HG03139 (cell line): ENCODE measurements around the gene FLRT2.

Source experiments
- ATAC-seq: cut with Tn5 transposase; IDR thresholded peaks from one replicate; pipeline ENCODE4 v1.9.1; 2021; ENCODE audit not compliant: unreplicated experiment

FLRT2 gene

DNA sequence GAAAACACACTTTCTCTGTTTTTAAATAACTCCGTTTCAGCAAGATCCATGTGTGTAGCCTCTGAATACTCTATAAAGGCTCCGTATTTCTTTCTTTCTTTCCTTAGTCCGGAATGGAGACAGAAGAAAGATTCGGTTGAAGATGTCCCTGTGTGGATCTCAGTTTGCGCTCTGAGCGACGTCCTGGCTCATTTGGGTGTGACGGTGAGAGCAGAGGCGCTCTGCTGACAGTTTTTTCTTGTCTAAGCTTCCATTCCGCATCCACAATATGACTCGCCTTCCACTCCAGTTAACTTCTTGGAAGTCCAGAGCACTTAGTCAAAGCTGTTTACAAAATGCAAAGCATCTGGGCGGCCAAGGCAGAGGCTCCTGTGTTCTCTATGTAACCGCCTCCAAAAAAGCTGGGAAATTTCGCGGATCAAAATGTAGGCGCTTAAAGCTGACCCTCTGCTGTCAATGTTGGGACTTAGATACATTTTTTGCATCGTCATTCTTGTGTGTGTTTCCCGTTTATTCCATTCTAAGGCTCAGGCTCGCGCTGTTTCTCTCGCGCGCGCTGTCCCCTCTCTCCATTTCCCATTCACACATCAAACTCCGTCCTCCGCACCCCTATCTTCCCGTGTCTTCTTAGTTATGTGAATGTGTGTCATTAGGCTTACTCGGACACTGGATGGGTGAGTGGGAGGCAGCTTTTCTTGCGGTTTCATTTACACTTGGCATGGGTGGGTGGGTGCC lies 880 bp upstream of the FLRT2 start:
- ATAC-seq, result no peak

DNA sequence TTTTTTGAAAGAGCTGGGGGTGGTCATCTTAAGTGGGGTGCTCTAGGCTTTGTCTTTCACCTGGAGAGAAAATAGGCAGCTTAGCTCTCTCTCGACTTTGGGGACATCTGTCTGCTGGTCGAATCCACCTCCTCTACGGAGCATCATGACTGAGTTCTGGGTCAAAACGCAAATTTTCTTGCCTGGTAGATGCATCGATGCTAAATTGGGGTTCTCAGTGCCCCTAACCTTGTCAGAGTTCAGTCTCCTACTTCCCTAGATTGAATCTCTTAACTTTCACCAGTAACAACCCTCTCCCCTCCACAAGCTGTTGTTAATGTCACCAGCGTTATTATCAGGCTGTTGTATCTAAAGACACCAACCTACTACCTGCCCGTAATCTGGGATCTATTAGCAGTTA lies 682 bp downstream of the FLRT2 start:
- no peak for ATAC-seq

DNA sequence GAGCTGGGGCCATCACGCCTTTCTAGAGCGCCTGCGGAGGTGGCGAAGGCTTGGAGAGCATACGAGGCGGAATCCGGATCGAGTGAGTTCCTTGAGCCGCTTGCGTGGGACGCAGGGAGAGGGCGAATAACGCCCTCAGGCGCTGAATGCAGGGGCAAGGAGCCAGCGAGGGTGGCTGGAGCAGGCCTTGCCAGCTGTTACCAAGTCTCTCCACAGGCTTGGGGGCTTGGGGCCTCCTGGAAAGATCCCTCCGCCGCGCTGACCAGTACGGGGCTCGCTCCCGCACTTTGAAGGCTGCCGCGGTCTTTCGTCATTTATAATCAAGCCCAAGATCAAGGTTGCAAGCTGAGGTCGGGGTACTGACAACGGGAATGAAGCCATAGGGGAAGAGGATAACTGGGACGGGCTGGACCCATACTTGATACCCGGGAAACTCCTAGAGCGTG lies 1.2 kb downstream of the FLRT2 start:
- no peak for ATAC-seq

DNA sequence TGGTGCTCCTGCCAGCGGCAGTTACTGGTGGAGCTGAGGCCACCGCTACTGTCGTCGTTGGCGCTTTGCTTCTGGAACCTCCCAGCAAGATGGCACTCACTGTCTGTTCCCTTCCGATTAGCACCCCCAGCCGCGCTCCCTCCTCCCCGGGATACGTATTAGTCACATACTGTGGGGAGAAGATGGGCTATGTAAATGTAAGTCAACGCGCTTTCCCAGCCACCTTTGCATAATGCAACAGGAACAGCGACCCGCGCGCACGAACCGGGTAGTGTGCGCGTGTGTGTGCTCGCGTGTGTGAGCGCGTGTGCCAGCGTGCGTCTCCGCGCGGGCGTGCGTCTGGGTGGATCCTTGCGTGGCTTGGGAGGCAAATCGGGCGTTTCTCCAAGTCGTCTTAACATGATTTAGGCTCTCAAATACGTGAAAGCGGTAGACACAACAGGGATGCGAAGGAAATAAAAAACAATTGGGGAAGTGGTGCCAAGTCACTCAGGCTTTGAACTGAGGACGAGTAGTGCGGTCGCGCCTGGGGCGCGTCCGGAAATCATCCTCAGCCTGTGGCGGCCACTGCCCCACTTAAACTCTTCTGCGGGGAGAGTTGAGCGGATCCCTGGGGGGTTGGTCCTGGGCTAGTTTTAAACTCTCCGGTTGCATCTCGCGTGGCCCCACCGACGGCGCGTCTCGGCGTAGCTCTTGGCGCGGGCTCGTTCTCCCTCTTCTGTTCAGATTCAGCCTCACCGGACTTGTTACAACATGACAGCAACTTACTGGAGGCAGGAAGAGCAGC lies 1.8 kb downstream of the FLRT2 start:
- no peak for ATAC-seq

DNA sequence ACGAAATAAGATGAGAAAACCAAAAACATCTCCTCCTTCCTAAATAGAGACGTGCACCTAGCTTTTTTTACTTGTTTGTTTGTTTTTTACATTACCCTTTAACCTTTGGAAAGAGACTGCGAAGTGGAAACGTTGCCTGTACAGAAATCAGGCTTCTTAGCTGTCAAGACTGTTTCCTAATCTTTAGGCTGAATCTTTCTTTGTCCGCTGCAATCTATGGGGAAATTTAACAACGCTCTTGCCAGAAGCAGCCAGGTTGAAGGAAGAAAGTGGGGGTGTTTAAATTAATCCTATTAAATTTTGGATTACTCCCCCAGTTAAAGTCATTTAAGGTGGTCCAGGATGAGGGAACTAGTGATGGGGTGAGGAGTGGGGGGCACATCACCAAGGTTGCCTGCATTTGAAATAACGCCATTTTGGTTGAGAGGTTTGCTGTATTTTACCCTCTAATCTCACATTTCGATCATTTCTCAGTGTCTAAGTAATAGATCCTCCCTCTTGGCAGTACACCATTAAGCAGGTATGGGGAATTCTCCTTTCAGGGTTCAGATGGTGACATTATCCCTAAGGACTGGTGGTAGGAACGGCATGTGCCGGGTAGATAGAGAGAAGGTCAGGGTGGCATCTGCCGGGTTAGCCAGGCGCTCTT lies 2.6 kb downstream of the FLRT2 start:
- ATAC-seq, result no peak

DNA sequence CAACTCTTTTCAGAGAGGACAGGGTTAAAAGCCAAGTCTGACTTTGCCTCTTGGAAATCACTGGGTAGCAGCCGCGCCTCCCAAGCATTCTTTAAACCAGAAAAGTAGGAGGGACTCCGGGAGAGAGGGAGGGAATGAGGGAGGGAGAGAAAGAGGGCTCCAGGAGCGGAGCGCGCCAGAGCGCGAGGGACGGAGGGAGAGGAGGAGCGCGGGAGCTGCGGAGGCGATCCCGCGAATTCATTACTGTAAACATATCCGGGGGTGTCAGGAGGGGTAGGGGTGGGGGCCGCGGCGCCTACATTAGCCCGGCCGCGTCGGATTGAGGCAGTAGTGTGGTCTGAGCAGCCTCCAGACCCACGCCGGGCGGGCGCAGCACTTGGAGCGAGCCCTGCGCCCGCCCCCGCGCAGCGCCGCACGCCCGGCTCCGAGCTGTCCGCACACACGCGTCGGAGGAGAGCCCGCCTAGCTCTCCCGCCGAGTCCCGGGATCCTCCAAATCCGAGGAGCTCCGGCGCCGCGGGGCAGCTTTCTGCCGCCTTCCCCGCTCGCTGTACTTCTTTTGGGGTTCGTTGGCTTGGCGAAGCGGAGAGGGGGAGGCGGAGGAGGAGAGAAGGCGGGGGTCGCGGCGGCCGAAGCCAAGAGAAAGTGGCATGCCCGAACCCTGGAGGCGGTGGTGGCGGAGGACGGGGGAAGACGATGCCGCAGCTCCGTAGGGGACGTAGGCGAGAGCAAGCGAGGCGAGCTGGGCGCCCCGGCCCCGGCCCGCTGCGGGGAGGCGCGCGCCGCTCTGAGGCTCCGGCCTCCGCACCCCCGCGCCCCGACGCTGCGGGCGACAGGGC lies 3.3 kb downstream of the FLRT2 start:
- no peak for ATAC-seq

DNA sequence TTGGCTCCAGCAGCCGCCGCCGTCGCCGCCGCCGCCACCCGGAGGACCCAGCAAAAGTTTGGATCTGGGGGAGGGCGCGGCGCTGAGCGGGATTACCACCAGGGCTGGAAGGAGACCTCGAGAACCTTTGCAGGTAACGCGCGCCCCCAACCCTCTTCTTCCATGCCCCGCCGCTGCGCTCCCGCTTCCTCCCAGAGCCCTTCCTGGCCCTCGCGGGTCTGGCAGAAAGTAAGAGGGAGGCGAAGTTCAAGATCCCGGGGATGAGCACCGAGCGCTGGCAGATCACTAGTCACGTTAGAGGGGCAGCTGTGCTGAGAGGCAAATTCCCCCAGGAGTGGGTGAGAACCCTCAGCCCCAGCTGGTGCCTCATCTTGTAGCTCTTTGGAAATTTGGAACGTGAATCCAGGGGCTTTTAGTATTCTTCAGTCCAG lies 3.9 kb downstream of the FLRT2 start:
- ATAC-seq, result no peak

DNA sequence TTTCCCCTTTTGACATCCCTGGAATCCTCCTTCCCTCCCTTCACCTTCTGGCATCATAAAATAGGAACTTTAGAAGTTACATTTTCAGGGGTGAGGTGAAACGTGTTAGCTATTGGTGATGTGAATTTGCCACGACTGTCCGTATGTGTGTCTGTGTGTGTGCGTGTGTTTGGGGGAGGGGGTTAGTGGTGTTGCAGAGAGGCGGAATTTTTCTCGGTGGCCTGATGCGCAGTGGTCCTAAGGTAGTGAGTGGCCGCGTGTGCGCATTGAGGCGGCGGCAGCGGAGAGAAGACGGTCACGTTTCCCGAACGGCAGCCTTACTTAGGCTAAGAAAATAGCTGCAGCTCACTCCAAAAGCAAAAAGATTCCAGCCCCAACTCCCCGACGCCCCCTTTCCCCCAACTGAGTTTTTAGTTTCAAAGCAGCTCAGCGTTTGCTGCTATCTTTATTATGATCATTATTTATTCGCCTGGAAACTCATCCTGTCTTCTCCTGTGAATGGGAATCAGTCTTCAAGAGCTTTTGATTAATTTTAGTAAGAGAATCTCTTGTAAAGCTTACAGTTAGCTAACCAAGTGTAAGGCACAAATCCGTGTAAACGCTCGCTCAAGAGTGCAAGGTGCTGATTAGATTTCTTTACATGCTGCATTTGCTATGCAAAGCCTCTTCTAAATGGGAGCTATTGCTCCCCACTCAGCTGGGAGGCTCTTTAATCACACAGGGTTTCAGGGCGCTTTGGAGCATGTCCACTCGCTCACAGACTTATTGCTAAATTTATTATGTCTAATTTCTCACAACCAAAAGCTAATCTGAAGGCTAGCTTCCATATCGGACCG lies 4.7 kb downstream of the FLRT2 start:
- ATAC-seq, result no peak

DNA sequence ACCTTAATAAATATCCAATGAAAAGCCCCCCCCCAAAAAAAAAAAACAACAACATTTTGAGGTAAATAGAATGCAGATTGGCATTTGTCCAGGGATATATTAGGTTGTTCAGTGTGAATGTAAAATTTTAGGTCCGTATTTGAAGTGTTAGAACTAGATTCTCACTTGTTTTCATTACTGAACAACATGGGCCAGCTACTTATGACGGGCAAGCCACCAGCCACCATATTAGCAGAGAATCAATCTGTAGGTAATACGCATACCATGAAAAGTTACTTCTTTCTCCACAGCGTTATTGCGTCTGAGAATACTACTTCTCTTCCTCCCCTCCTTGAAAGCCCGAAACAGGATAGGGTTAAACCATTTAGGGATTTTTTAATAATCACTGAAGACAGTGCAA lies 5.4 kb downstream of the FLRT2 start:
- no peak for ATAC-seq

DNA sequence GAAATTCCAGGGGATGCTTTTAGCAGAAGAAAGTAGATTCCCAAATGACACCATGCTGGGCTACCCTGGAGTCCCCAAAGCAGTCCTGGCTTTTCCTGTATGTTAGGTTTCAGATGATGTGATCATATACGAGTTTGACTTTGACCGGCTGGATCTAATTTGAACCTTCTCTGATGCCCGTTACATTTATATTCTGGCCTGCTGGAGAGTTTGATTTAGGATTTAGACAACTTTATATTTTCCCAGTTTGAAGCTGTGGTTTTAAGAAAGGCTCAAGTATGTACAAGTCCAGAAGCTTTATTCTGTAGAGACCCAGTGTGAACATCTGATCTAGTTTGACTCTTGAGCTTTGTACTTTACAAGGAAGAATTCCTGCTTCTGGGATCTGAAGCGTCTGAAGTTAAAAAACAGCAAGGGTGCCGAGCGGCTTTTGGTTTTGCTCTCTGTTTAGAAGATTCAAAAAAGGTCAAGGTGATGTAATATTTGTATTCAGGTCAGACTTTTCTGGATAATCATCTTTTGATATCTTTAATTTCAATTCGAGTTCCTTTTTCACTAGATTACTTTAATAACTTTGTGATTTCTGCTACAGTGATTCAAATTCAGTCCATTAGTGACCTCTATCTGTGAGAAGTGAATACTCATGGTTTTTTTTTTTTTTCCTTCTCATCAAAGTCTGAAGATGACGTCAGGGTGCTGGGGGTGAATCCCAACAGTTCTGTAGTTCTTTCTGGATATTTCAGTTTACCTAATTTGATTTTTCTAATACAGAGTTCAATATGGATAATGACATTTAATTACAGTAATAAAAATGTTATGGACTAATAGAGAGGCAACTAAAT lies 6.3 kb downstream of the FLRT2 start:
- ATAC-seq, result no peak

DNA sequence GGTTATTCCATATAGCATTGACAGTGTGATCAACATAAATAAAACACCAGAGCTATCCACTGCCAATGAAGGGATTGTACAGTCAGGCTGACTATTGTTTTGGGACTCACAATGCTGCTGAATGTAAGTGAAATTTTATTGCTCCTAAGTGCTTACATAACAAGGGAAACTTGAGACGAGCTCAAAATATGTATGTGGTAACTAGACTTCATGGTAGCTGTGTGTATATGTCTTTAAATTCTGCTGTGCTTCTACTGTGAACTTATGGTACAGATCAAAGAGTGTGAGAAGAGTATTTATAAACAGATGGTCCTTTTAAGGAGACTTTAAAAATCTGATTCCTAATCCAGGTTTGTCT lies 6.9 kb downstream of the FLRT2 start:
- ATAC-seq, result no peak

DNA sequence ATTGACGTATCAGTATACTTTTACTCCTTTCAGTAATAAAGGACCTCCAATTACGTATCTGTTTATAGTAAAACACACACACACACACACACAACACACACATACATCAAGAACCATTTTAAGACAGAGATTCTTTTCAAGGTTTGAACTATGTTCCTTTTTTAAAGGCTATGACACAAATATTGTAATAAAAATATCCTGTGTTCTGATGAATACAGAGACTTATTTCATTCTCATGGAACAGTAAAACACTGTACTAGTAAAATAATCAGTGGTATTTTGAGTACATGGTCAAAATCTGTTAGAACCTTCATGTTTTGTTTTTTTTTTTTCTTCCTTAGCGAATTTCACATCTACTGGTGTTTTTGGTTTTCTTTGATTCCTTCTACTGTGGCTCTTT lies 7.6 kb downstream of the FLRT2 start:
- no peak for ATAC-seq

DNA sequence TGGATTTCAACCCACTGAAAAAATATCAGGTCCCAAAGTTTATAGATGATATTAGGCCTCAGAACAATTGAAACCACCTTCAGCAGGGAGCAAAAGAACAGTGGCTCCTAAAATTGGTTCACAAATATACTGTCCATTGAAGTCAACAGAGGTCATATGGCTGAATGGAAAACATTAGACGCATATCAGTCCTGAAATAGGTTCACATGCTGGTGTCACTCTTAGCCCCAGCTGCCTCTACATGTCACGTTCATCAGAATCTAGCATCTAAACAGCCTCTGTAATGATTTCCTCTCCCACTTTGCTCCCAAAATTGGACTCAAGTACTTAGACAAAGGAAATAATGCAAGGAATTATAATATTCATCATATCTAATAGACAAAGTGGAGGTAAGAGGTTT lies 8.7 kb downstream of the FLRT2 start:
- ATAC-seq, result no peak

DNA sequence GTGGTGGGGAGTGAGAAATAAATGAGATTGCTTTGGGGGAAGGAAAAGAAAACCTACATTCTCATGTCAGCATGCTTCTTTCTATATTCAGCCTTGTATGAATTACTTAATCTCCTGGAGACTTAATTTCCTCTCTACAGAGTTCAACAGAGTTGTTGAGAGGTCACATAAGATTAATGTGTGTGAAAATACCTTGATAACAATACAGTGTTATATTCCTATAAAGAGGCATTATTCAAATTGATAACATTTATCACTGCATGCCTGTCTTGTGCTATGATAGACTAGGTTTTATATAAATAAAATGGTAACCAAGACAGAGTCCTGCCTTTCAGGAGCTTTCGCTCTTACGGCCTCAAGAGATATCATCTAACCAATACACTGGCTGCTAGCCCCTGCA lies 9.6 kb downstream of the FLRT2 start:
- ATAC-seq, result no peak

DNA sequence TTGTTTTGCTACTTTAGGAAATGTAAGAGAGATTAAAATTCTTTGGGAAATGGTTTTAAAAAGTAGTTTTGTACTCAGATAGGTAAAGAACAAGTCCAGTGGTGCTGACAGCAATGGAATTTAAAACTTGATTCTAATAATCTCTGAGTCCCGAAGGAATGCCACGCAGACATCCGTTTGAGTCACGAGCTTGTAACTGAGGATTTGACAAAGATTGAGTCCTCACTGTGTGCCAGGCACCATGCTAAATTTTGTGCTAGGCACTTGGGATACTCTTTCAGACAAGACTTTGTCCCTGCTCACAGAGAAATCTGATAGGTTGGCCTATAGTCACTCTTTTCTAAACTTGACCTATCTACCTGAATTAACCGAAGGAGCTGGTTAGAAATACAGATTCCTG lies 12.7 kb downstream of the FLRT2 start:
- no peak for ATAC-seq

DNA sequence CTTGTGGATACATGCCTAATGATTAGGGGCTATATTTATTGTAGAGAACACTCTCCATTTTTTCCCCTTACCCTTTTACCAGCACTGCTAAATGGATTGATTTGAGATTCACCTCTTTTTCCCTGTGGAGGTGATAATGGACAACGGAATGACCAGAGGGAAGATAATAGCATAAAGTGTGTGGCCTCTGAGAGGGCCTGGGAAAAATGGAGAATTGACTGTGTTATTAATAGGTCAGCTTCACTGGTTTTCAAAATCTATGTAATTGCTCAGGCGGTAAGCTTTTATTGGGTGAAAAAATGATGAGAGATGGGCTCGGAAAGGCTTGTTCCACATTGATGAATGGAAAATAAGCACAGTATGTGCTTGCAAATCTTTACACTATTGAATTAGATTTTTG lies 15.8 kb downstream of the FLRT2 start:
- no peak for ATAC-seq

DNA sequence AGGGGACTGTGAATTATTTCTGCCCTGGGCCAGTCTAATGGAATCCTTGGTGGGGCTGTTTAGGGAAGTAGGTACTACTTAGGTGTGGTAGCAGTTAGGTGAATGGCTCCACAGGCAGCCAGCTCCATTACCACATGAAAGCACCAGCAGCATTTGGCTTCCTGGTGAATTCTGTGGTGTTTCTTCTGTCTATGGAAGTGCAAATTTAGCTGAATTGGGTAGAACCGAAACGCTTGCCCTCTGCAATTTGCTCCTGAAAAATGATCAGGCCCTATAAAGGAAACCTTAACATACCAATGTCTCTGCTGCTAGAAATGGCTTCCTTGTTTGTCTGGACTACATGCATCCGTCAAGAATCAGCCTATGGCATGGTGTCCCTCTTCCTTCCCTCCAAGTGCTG lies 16.4 kb downstream of the FLRT2 start:
- ATAC-seq, result no peak

DNA sequence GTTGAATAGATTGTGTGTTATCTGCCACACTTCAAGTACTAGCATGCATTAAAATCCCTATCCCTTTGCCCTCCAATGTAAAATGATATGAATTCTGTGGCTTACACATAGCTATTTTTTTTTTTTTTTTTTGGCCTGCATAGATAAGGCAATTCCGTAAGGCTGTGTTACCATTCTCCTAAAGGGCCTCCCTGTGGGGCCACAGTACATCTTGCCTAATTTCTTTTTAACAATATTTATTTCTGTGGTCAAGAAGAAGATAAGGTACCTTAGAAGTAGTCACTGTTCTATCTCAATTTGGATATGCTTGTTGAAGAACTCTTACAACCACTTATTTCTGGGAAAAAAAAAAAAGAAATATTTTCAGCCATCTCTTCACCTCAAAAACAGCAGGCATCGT lies 19.8 kb downstream of the FLRT2 start:
- no peak for ATAC-seq

DNA sequence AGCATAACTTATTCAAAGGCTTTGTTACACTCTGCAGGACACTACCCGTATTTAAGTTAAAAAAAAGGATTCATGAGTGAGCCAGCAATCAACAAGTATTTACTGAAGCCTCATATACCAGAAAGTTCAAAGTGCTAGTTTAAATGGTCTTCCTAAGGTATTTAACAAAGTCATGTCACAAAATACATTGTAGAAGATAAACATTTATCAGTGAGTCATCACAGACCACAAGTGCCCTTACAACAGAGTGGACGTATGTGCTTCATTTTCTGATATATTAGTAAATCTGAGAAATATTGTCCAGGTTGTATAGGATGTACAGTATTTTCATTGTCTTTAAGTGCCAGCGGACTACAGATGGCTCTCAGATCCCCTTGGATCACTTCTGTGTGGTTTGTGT lies 24.2 kb downstream of the FLRT2 start:
- ATAC-seq, result no peak
